ENCODE data around the gene TSPAN9. TPM values are rescaled to one million over a fixed set of nuclear protein-coding genes. Genes with fewer than 3 reads are reported as not detected.

Gene TSPAN9
- total and polyA plus RNA-seq, 2 experiments from 2014 or later: 6.0 to 31.5 TPM

DNA sequence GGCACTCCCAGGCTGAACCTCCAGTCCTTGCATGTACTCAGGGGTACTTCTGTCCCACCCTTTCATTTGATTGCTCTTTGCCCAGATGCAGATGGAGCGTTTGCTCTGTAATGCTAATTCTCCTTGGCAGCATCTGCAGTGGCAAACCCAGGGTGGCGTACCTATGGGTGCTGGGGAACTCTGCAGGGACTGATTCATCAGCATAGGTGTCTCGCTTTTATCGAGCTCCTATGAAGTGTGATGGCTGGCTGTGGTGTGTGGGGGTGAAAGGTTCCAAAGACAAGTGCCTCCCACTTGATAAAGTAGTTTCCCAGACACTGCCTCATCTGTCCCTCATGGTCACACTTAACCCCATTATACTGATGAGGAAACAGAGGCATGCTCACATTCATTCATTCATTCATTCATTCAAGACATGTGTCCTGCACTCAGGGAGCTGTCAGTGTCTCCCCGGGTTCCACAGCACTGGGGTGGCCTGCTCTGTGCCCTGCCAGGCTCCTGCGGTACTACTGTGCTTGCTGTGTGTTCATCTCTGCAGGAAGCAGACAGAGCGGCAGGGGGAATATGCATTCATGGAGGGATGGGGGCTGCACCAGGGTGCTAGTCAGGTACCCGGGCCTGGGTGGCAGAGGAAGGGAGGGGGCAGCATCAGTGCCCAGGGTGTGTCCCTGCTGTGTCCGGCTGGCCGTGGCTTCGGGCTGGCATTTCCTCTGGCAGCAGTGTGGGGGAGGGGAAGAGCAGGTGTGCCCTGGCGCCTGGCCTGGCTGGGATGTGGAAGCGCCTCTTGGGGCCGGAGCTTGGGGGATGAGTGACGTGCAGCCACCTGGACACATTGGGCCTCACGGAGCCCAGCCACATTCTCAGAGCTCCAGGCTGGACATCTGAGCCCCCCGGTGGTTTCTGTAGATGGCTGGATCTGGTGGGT is 110.9 kb downstream of the TSPAN9 start (continued):
- TF ChIP-seq, protein P1, sequence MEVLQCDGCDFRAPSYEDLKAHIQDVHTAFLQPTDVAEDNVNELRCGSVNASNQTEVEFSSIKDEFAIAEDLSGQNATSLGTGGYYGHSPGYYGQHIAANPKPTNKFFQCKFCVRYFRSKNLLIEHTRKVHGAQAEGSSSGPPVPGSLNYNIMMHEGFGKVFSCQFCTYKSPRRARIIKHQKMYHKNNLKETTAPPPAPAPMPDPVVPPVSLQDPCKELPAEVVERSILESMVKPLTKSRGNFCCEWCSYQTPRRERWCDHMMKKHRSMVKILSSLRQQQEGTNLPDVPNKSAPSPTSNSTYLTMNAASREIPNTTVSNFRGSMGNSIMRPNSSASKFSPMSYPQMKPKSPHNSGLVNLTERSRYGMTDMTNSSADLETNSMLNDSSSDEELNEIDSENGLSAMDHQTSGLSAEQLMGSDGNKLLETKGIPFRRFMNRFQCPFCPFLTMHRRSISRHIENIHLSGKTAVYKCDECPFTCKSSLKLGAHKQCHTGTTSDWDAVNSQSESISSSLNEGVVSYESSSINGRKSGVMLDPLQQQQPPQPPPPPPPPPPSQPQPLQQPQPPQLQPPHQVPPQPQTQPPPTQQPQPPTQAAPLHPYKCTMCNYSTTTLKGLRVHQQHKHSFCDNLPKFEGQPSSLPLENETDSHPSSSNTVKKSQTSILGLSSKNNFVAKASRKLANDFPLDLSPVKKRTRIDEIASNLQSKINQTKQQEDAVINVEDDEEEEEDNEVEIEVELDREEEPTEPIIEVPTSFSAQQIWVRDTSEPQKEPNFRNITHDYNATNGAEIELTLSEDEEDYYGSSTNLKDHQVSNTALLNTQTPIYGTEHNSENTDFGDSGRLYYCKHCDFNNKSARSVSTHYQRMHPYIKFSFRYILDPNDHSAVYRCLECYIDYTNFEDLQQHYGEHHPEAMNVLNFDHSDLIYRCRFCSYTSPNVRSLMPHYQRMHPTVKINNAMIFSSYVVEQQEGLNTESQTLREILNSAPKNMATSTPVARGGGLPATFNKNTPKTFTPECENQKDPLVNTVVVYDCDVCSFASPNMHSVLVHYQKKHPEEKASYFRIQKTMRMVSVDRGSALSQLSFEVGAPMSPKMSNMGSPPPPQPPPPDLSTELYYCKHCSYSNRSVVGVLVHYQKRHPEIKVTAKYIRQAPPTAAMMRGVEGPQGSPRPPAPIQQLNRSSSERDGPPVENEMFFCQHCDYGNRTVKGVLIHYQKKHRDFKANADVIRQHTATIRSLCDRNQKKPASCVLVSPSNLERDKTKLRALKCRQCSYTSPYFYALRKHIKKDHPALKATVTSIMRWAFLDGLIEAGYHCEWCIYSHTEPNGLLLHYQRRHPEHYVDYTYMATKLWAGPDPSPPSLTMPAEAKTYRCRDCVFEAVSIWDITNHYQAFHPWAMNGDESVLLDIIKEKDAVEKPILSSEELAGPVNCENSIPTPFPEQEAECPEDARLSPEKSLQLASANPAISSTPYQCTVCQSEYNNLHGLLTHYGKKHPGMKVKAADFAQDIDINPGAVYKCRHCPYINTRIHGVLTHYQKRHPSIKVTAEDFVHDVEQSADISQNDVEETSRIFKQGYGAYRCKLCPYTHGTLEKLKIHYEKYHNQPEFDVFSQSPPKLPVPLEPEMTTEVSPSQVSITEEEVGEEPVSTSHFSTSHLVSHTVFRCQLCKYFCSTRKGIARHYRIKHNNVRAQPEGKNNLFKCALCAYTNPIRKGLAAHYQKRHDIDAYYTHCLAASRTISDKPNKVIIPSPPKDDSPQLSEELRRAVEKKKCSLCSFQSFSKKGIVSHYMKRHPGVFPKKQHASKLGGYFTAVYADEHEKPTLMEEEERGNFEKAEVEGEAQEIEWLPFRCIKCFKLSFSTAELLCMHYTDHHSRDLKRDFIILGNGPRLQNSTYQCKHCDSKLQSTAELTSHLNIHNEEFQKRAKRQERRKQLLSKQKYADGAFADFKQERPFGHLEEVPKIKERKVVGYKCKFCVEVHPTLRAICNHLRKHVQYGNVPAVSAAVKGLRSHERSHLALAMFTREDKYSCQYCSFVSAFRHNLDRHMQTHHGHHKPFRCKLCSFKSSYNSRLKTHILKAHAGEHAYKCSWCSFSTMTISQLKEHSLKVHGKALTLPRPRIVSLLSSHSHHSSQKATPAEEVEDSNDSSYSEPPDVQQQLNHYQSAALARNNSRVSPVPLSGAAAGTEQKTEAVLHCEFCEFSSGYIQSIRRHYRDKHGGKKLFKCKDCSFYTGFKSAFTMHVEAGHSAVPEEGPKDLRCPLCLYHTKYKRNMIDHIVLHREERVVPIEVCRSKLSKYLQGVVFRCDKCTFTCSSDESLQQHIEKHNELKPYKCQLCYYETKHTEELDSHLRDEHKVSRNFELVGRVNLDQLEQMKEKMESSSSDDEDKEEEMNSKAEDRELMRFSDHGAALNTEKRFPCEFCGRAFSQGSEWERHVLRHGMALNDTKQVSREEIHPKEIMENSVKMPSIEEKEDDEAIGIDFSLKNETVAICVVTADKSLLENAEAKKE (CRISPR knock-in tag; IDR thresholded peaks at IDR 0.05): no peak
- TF ChIP-seq ZNF331 (CRISPR knock-in tag; IDR thresholded peaks at IDR 0.05; ENCODE audit: low read depth) (no peak), EZH2phosphoT487 (IDR thresholded peaks at IDR 0.05; ENCODE audit: unreplicated experiment) (no peak)

DNA sequence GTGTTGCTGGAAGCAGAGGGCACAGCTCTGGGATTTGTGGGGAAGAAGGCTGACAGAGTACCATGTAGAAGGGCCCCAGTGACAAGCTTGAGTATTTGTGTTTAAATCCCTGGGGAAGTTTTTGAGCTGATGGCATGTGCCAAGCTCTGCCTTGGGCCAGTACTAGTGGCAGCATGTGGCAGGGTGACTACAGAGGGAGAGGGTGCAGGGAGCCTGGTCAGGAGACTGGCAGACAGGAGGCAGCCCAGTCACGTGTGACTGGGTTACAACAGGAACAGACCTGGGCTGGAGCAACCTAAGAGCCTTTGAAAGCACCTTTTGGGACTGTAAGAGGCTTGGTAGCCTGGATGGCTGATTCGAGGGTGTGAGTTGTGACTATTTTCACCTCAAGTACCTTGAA is 112.1 kb downstream of the TSPAN9 start:
- Histone ChIP-seq H3K79me2 (replicated peaks; ENCODE audit: insufficient read depth) (no peaks in the 10 kb centered on the region), H4K20me1 (replicated peaks; ENCODE audit: insufficient read depth) (no peaks in the 10 kb centered on the region), H3F3A (replicated peaks; ENCODE audit: low read depth) (no peaks in the 10 kb centered on the region), H3K36me3 (ENCODE audit: insufficient read depth) (no peaks in the 10 kb centered on the region), H3K4me1 (ENCODE audit: insufficient read depth) (peaks cover 6% of the 10 kb centered on the region; the same call in 1 of the 2 replicates), H3K4me2 (no peak overlapping the region), H3K27ac (ENCODE audit: low read depth) (no peak overlapping the region), H3K27me3 (ENCODE audit: insufficient read depth) (no peaks in the 10 kb centered on the region), H3K4me3 (no peak overlapping the region), H3K9me2 (ENCODE audit: insufficient read depth) (no peaks in the 10 kb centered on the region), H2AFZ (no peak overlapping the region)
- Mint-ChIP-seq H3K27ac (no peak overlapping the region), H3K9me3 (no peaks in the 10 kb centered on the region), H3K4me1 (peaks cover 23% of the 10 kb centered on the region), H3K4me3 (no peak overlapping the region), H3K27me3 (ENCODE audit: insufficient read depth, low read depth, poor library complexity) (peaks cover 8% of the 10 kb centered on the region), H3K36me3 (ENCODE audit: low read depth) (no peaks in the 10 kb centered on the region)
- TF ChIP-seq ZNF114 (CRISPR knock-in tag; IDR thresholded peaks at IDR 0.05) (no peak), EZH2phosphoT487 (IDR thresholded peaks at IDR 0.05; ENCODE audit: unreplicated experiment) (no peak)
- no peak for ATAC-seq
- DNase-seq (ENCODE audit: low spot score): no peak
